Activated CD4-positive, alpha-beta T cell treated with anti-CD3 and anti-CD28 coated beads for 1 hour (primary cell): Measurements from ENCODE around the gene RNF114.

ENCODE experiments used
- DNase-seq: peaks from one replicate; pipeline ENCODE4 v3.0.0-alpha.2; 2020

RNF114 gene

DNA sequence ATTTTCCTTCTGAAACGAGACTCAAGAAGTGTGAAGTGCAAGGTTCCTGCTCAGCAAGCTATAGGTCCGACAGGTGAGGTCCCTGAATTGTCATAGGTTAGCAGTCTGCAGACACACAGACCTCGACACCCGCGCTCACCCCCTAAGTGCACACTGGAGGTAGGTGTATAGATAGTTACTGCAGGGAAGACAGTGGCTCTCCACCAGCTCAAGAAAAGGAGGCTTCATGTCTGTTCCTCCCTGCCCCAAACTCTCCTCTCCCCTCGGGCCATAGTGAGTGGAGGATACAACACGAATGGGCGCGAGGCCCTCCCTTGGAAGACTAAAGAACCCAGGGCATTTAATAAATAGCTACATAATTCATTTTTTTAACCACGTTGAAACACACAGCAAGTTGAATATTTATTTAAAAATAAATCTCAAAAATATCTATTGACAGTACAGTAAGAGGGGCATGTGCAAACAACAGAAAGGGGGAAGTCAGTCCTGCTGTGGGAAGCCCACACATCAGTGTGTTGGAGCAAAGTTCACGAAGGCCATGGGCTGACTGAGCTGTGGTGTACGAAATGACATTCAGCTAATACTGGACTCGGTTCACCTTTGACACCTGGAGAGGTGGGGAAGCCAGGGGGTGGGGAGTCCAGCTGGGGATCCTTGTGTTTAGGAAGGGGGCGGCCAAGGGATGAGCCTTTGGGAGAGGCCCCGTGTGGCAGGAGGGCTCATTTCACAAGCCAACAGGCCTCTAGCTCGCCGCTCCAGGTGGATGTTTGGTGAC, 31.6 kb upstream of the RNF114 start:
- DNase-seq = no peak

GRCh38 chr20:49905415-49906091, 30.6 kb upstream of the RNF114 start:
- DNase-seq = no peak

GRCh38 chr20:49906101-49906604, 30.0 kb upstream of the RNF114 start:
- DNase-seq = no peak

DNA sequence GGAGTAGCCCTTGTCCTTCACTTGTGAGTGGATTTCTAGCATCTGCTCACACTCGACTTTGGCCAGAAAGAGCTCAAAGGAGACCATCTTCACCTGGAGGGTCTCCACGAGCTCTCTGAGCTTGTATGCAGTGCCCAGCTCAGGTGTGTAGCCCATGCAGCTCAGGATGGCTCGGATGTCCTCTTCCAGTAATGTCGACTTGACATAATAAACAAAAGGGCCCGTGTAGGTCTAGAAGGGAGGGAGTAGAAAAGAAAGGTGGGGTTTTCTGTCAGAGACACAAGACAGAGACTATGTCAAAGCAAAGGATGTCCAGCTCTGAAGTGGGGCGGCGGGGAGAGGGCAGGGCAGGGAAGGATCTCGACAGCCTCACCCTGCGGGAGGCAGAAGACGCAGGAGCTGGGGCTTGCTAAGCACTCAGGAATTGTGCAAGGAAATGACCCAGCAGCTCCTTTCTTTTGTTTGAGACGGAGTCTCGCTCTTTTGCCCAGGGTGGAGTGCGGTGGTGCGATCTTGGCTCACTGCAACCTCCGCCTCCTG, 29.5 kb upstream of the RNF114 start:
- DNase-seq = no peak

DNA sequence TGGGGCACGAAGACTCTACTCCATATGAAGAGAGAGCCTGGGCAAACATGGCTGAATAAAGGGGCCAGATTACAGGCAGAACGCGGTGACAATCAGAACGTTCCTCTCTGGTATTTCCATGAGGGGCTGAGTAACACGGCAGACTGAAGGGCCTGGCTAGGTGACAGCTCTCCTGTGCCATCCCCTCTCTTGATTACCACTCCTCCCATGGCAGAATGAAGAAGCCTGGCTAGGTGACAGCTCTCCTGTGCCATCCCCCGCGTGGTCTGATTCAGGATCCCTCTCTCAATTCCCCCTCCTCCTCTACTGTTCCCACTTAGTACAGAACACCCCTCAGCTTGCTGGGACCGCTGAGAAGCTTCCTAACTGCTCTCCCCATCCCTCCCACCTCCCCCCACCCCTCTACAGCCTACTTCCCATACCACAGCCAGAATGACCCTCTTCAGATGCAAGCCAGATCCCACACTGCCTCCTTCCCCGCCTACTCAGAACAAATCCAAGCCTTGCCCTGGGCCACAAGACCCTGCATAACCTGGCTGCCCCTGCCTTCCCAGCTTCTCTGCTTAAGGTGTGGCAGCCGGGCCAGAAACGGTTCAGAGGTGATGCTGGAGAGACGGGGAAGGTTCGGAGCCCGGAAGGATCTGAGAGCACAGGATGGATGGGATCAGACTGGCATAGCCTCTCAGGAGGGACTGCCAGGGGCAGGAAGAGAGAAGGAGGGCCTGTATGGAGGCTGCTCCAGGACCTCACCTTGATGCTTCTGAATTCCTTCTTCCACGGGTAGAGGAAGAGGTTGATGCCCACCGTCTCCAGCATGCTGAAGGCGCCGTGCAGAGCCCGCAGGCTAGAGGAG, 28.6 kb upstream of the RNF114 start:
- DNase-seq = no peak

- DNase-seq = no peak
Measured at GRCh38 chr20:49908258-49908565, 28.0 kb upstream of the RNF114 start.

GRCh38 chr20:49909499-49910339, 26.5 kb upstream of the RNF114 start:
- DNase-seq = no peak

GRCh38 chr20:49910340-49910706, 25.9 kb upstream of the RNF114 start:
- no peak for DNase-seq

- no peak for DNase-seq
Measured at GRCh38 chr20:49913399-49914047, 22.7 kb upstream of the RNF114 start.

DNA sequence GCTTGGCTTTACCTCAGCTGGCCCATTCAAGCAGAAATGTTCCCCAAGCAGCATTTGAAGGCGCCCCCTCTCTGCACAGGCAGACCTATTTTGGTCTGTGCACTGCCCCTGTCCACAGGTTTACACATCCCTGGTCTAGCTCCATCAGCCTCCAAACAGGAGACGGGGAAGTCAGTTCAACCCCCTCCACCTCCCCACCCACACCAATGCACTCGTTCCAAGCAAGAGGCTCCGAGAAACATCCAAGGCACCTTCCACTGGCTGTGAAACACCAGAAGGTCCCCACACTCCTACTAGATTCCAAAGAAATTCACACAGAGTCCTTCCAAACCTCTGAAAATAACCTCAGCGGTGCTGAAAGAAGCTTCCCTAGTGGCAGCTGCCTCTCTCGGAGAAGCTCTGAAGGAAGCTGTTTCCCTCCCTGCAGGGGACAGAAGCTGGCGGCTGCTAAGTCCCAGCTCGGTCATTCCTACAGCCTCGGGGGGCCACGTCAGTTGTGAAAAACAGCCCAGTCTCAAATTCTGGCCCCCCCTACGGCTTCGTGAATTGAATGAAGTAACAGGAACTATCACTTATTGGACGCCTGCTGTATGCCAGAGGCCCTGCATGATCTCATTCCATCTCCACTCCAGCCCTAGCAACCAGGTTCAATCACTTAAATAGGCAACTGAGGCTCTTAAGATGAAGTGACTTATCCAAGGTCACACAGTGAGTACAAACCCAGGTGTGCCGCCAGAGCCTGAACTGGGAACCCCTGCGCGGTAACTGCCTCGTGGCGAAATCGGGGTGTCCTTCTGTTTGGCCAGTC, 21.7 kb upstream of the RNF114 start:
- DNase-seq = no peak

DNA sequence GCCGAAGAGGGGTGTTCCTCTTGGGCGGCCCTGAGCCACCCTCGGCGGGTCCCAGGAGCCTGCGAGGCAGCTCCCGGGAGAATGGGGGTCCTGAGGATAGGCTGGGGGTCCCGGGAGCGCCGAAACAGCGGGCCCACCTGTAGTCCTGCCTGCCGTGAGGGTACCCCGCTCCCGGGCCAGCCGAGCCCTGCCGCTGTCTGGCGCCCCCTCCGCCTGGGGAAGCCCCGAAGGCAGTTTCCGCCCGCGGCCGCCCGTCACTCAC, 21.1 kb upstream of the RNF114 start:
- DNase-seq = no peak

GRCh38 chr20:49915380-49916145, 20.6 kb upstream of the RNF114 start, which contains the start of gene SPATA2:
Gene SPATA2, minus strand, starts transcription at chr20:49915529. Its CDS starts 7,039 bp downstream, at chr20:49908490.
- DNase-seq = peak; percentile 89

- DNase-seq = no peak
Measured at GRCh38 chr20:49916146-49917002, 19.8 kb upstream of the RNF114 start.

DNA sequence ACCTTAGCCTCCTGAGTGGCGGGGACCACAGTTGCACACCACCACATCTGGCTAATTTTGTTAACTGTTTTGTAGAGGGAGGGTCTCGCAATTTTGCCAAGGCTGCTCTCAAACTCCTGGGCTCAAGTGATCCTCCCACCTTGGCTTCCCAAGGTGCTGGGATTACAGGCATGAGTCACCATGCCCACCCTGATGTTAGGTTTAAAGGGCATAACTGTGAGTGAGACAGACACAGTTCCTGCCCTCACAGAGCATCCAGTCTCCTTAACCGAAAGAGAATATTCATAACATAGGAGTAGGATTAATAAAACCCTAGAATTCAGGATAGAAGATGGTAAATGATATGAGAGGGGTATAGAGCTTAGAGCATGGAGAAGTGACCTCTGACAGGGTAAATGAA, 17.8 kb upstream of the RNF114 start:
- no peak for DNase-seq

GRCh38 chr20:49919009-49919408, 17.2 kb upstream of the RNF114 start:
- no peak for DNase-seq

- DNase-seq = no peak
Measured at GRCh38 chr20:49919461-49919860, 16.7 kb upstream of the RNF114 start.

DNA sequence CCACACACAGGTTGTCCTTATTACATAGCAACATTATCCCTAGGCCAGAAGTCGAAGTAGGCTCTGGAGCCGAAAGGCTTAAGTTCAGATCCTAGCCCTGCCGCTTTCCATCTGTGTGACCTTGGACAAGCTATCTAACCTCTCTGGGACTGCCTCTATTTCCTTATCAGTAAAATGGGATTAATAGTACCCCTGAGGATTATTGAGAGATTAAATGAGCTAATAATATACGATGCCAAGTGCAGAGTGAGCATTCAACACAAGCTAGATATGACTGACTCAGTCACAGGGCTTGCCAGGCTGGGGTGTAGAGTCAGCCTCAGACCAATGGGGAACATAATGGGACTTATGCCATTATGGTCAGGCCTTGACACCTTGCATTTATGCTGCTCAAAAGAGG, 11.9 kb upstream of the RNF114 start:
- no peak for DNase-seq

GRCh38 chr20:49925901-49926454, 10.2 kb upstream of the RNF114 start:
- DNase-seq = no peak
